Measurements from ENCODE around the gene ACP1.

Gene ACP1

DNA sequence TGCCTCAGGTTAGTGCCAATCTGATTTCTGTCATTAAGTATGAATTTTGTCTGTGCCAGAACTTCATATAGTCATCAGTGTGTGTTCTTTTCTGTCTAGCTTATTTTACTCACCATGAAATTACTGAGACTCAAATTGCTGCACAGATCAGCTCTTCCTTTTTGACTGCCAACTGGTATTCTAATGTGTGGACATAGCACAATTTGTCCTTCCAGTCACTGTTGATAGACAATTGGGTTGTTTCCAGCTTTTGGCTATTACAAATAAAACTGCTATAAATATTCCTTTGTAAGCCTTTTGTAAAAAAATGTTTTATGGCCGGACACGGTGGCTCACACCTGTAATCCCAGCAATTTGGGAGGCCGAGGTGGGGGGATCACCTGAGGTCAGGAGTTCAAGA is 8.7 kb upstream of the ACP1 start:
- DNase-seq, result no peak

DNA sequence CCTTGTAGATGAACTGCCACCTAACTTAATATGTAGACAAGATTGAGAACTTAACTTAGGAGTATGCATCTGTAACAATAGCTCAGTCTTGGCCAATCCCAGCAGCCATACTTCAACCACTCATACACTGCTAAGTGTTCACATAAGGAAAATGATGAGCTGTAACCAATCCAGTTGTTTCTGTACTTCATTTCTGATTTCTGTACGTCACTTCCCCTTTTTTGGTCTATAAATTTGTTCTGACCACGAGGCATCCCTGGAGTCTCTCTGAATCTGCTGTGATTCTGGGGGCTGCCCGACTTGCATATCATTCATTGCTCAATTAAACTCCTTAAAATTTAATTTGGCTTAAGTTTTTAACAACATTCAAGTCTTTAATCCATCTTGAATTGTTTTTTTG is 7.3 kb upstream of the ACP1 start:
- DNase-seq, result no peak

DNA sequence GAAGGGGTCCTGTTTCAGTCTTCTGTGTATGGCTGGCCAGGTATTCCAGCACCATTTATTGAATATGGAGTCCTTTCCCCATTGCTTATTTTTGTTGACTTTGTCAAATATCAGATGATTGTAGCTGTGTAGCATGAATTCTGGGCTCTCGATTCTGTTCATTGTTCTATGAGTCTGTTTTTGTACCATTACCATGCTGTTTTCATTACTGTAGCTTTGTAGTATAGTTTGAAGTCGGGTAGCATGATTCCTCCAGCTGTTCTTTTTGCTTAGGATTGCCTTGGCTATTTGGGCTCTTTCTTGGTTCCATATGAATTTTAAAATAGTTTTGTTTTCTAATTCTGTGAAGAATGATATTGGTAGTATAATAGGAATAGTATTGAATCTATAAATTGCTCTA is 6.9 kb upstream of the ACP1 start:
- DNase-seq, result no peak

DNA sequence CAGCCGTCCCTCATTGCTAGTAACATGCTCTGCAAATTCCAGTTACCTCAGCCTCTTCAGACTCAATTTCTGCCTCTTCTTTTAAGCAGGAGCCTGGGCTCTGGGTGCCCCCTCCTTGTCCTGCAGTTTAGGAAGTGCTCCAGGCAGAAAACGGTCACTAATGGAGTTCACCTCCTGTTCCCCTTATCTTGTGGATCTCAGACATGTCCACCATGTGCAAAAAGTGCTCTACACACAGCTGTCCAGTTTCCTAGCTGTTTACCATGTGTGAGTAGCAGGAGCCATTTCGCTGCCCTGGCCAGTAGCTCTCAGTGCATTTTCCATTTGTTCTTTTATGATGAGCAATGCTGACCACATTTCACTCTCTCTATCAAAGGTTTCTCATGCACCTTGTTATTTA is 5.8 kb upstream of the ACP1 start:
- DNase-seq, result no peak

DNA sequence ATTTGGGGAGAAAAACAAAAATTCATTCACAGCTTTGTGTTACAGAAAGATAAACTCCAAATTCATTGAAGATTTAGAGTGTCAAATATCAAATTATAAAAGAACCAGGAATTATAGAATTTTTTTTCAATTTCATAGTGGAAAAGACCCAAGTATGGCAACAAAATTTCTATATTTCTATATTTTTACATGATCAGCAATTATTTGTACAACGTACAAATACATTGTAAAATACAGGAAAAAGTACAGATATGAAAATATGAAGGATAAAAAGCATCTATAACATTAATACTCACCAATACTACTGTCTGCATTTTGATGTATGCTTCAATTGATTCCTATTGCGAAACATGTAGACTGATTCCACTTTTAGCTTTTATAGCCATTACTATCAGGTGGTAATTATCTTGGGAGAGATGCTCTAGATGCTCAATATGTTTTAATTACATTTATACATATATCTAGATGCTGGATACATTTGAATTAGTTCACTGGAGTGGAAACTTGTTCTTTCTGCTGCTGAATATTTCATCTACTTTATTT is 4.9 kb upstream of the ACP1 start:
- DNase-seq, result no peak

DNA sequence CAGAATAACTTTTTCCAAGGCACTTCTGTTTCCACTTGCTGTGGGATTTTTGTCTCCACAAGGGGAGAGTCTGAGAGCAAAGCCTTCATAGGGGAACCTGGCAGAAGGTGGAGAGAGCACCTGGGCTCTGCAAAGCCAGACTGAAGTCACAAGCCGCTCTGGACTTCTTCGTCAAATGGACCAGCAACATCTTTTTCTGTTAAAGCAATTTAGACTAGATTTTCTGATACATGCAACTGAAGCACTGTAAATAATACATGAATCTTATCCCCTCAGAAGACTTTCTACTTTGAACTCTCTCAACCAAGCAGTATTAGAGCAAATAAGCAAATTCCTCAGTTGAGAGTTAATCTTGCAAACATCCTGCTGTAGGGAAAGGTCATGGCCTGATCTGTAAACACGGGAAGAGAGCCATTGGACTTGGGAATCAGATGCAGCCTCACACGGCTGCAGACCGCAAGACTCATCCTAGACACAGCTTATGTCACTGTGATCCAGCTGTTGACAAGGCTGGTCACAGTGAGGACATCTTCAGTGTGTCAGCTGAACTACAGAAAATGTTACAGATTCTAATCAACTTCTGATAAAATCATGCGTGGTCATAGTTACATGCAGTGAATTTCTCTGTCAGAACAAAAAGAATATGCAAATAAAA is 4.1 kb upstream of the ACP1 start:
- no peak for DNase-seq

DNA sequence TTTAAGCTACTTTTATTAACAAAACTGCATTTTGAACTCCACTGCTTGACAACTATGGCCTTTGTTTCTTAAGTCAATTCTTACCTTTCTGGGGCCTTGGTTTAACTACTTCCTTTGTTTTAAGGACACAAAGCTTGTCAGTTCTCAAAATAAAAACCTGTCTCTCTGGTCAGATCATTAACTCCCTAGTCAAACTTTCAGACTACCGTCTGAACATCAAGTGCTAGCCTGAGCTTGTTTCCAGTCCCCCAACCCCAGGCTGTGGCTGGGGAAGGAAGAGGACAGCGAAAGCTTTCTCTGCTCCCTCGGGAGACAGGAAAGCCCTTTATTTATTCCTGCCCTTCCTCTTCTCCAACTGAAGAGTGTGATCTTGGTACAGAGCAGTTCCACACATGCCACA is 2.6 kb upstream of the ACP1 start:
- DNase-seq, result no peak

DNA sequence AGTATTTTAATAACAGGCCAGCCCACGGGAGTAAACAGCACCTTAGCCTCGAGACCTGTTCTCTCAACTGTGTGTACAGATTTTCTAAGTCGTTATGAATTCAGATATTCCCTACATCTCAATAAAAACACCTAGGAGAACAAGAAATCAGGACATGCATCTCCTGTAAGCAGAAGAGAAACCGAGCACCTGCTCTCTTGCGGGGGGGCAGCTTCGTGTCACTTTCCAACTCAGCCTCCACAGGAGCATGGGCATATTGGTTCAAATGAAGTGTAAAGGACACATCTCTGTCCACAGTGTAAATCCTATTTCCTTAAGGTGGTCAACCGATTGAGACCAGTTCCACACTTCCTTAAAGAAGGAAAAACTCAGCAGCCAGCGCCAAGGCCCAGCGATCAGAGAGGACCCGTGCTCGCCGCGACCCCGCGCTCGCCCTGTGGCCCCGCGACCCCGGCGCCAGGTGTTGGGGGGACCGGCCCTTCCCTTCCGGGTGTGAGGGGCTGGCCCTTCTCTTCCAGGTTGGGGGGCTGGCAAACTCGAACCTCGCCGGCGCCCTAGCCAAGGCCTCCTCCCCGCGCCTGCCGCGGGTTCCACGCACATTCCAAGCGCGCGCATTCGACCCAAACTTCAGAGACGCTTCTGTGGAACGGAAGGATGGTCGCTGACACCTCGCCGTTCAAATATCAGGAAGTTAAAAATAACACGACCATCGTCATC is 1.6 kb upstream of the ACP1 start:
- DNase-seq, result no peak

DNA sequence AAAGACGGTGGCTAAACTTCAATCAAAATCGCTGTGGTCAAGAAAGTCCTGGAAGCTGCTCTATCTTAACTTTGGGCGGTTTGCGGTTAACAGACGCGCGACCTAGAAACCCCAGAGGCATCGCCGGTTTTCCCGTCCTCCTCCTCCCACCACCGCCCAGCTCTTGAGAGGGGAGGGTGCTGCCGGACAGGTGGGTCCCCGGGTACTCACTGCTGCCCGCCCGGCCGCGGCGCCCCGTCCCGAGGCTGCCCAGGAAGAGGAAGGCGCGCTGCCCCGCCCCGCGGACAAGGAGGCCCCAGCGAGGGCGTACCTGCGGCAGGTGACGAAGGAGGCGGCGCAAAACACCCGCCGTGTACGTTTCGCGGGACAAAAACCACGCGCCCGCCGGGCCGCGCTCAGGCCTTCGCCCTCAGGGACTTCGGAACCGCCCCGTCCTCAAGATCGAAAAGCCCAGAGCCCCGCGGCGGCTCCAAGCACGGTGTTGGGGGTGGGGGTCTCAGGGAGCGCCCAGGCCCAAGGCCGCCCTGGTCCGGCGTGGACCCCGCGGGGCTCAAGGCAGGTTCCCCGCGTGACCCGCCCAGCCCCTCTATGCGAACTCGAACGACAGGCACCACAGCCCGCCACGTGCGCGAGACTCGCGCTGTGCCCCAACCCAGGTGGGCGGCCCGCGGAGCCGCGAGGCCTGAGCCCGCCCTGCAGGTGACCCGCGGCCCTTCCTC is 814 bp upstream of the ACP1 start, which contains the start of gene SH3YL1:
SH3YL1 (minus strand) TSS at position 259 of the 719 bp plus-strand sequence; CDS start at position 211, 48 bp downstream.
- DNase-seq, result no peak

DNA sequence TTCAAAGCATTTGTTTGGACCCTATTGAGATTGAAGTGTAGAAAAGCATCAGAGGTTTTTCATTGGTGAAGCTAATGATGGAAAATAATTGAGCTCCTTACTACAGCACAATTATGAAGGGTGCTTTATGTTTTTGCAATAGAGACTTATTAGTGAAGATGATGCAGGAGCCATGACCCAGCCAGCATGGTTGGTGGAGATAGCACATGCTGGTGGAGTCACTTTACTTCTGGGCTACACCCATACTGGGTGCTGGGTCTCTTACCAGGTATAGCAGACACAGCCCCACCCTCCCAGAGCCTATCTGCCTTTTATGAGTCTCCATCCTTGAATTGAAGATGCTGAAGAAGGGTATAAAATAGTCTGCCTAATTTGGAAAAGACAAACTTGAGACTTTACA is 3.6 kb downstream of the ACP1 start:
- DNase-seq, result no peak

DNA sequence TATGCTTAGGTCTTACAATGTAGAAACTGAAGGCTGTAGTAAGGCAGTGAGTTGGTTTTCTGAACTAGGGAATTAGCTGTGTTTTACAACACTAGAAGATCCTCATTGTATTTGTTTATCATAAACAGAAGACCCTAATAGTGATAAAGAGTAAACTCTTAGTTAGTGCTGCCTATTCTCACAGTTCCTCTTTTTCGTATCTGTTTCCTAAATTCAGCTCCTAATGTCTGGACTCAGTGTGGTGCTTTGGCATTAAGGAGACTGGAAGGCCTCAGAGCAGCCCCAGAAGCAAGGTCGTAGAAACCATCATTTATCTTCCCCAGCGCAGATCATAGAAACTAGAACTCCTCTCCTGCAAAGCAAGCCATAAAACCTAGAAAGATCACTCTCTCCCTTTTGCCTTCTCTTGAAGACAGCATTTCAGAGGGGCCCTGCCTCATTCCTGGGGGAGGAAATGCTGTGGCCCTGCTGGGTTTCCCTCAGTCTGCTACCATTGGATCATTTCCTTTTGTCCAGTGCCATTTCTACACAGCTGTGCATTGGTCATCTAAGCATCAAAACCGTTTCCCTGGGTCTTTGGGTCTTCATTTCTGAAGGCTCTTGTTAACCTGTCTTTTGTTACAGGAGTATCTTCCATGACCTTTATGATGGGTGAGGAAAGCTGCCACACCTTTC is 4.7 kb downstream of the ACP1 start:
- DNase-seq, result no peak

DNA sequence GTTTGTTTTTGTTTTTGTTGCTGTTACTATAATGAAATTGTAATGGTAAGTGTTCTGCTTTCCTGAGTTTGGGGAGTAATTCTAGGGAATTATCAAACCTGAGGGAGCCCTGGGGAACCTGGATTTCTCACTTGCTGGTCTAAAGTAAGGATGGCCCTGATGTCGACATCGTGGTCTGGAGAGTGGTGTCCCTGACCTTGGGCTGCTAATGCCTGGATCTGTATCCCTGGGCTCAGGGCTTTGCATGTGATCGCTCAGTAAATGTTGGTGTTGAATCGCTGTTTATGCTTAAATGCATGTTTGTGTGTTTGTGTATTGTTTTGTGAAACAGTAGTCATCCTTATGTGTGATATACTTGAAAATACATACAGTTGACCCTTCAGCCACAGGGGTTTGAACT is 6.1 kb downstream of the ACP1 start:
- no peak for DNase-seq

DNA sequence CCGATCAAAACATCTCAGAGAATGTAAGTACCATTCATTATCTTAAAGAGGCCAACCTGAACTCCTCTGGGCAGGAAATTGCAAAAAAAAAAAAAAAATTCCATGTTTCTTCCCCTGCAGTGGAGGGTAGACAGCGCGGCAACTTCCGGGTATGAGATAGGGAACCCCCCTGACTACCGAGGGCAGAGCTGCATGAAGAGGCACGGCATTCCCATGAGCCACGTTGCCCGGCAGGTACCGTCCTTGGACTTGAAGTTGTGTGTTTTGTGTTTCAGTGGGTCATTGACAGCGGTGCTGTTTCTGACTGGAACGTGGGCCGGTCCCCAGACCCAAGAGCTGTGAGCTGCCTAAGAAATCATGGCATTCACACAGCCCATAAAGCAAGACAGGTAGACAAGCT is 7.2 kb downstream of the ACP1 start:
- no peak for DNase-seq

DNA sequence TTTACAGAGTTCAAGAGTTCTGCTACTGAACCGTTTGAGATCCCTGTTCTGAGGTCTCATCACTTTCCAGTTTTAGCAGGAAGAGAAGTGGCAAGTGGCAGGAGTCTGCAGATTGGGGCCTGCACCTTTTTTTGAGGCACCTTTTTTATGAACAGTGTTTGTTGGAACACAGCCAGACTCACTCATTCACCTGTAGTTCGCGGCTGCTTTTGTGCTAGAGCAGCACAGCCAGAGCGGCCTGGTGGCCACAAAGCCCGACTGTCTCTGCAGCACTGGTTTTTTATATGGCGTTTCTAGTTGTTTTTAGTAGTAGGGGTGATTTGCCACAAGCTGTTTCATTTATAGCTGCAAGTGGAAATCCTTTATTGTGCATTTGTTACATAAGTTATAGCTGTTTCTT is 8.6 kb downstream of the ACP1 start:
- DNase-seq, result no peak

DNA sequence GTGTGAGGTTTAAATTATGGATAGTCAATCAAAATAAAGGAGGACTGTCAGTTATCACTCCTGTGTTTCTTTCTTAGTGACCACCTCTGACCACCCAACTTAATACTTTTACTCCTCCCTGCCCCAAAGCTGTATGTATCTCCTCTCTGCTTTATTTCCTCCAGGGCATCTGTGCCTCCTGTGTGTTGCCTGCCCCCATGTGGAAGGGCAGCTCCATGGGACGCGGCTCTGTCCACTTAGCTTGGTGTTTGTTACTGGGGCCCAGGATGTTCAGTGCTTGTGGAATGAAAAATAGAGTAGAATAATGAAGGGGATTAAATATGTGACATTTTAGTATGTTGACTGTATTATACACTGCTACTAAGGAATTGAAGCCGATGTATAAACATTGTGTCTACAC is 9.8 kb downstream of the ACP1 start:
- no peak for DNase-seq

DNA sequence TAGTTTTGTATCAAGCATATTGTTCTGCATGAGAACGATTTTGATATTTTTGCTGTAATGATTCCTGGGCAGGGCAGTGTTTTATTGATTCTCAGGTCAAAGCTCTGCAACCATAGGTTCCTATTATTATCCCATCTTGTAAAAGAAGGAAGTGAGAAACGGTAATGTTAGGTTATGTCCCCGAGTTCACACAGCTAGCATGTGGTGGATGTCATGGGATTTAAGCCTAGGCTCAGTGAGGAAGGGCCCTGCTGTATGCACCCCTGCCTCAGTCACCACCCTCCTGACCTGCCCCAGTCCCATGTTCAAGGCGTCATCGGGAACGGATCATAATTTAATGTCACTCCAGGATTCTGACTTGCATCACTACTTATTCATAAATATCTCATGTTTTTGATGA is 10.7 kb downstream of the ACP1 start:
- no peak for DNase-seq

DNA sequence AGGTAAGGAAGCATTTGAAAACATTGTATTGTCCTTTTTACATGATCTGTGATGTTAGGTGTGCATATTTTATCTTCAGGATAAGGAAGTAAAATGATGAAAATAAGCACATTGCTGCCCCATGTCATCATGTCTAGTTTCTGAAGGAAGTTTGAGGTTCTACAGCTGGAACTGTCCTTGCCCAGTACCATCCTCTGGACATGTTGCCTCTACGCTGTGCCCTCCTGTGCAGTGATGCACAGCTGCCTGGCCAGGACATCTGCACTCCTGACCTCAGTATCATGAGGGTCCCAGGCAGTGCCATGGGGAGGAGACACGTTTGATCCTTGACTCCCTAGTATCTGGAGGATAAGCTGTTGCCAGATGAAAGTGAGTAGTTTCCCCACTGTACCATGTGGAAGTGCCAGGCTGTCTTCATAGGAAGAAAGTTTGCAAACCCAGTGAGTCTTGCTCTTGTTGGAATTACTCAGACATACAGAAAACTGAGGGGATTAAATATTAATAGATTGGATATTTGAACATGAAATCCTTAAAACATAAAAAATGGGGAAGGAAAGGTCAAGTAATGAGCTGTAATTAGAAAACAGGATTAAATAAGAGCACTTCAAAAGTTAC is 13.7 kb downstream of the ACP1 start:
- no peak for DNase-seq

DNA sequence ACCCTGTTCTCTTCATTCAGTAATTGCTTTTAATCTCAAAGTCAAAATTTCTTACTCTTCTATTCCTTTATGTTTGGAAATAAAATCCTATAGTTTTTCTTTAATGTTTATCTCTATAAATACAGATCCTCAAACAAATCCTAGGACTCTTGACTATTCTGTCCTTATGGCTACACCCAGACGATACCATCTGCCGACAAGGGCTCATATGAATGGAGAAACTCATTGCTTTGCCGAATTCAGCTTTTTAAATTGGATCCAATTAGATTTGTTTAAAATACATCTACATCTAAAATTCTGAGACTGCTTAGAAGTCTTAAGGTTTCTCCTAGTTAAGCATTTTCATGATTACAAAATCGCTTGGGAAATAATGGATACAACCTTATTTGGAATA is 14.2 kb downstream of the ACP1 start:
- no peak for DNase-seq

DNA sequence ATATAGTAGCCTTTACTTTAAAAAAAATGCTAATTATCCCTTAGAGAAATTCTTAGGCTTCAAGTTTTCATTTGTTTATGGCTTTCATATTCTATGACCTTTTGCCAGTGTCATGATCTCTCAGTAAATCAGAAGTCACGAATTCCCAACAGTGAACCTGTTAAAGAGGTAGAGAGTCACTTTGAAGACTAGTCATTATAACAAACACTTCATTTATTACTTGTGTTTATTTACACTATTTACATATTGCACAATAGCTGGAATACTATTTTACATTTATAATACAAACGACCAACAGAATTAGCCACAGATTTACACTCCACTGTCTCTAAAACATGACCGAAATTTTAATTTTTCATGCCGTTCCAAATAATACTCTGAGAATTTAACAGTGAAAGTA is 14.6 kb downstream of the ACP1 start:
- no peak for DNase-seq

DNA sequence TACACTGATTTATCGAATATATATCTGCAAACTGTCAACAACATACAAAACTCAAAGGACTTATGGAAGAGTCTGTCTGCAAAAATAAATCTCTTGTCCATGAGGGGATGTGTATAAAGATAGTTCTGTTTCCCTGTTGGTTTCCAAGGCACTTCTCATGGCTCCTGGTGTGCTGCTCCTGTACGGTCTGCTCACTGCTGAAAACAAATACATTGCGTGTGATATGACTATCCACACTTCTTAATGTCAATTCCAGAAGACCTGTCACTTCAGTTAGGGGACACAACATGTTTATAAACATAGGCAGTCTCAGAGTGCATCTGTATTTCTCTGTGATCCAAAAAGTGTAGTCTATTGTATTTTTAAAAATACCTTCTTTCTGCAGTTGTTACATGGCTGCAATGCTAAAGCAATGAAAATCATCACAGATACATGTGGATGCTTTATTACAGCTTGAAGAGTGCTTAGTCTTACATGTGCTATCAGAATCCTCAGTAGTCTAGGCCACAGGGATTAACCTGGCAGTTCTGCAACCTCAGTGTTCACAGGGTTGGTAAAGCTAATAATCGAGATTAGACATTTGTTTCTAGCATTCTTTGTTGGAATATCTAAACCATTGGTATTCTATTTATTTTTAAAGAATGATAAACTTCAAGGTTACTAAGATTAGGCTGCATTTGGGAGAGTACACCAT is 15.4 kb downstream of the ACP1 start:
- DNase-seq, result no peak

DNA sequence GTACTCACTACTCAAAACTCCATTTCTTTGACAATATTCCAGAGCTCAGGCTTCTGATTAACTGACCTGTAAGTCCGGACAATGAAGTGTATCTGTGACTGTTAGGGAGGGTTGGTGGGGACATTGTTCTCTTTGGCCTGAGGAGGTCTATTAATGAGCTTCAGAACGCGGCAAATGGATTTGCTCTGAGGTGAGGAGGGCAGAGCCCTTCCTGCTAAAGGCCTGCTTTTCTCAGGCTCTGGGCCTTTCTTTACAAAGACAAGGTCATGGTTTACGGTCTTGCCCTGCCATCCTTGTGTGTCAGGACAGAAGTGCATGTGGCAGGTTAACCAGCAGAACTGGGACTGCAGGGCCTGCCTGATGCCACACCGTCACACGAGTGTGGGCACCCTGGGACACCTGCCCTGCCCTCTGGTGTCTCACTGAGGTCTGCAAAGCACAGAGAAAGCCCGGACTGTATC is 15.9 kb downstream of the ACP1 start:
- DNase-seq, result no peak

DNA sequence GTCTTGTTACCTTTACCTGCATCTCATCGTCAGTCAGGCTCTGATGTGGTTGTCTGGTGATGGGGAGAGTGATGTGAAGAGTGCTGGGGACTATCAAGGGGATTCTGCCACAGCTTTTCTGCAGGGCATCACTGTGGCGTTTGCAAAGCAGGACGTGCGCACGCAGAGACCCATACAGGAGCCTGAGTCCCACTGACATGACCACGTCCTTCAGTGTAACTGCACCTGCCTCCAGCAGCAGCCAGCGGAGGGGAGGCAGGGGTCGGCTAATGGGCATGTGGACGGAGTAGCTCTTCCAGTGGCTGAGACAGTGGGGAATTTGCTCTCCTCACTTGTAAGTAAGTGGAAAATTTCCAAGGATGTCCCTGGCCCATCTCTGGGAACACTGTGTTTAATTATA is 16.6 kb downstream of the ACP1 start:
- no peak for DNase-seq
